ENCODE results near the gene ARID3A.

DNA sequence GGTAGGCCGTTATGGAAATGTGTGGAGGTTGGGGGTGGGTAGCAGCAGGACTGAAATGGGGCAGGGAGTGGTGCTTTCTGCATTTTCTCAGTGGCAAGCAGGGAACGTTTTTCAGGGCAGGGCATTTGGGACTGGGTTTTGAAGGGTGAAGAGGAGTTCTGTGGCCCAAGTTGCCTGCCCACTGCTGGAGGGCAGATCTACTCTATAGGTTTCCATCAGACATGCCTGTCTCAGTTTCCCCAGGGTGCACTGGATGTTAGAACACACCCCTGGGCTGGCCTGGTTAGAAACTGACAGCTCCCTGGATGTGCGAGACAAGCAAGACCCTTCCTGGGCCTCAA is 73.5 kb downstream of the ARID3A start:
- TF ChIP-seq POLR2A (IDR thresholded peaks at IDR 0.05), result no peak
- TF ChIP-seq, protein P1, sequence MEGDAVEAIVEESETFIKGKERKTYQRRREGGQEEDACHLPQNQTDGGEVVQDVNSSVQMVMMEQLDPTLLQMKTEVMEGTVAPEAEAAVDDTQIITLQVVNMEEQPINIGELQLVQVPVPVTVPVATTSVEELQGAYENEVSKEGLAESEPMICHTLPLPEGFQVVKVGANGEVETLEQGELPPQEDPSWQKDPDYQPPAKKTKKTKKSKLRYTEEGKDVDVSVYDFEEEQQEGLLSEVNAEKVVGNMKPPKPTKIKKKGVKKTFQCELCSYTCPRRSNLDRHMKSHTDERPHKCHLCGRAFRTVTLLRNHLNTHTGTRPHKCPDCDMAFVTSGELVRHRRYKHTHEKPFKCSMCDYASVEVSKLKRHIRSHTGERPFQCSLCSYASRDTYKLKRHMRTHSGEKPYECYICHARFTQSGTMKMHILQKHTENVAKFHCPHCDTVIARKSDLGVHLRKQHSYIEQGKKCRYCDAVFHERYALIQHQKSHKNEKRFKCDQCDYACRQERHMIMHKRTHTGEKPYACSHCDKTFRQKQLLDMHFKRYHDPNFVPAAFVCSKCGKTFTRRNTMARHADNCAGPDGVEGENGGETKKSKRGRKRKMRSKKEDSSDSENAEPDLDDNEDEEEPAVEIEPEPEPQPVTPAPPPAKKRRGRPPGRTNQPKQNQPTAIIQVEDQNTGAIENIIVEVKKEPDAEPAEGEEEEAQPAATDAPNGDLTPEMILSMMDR (IDR thresholded peaks at IDR 0.05 in 4 of 5, conservative IDR thresholded peaks at IDR 0.05 in 1 of 5), result no peak

All from gastrocnemius medialis (tissue), 4 donors.